Left lobe of liver (tissue), 2 donors: ENCODE measurements around the gene VCX3A. TPM values are rescaled to one million over a fixed set of nuclear protein-coding genes. Genes with fewer than 3 reads are reported as not detected.
"Not testable (repeated sequence)": the region's sequence is repeated elsewhere in the genome, so short reads cannot be mapped to it uniquely, and the experiment has no call there.

Experiments used
- ATAC-seq: fragments of 200-7000 bp; cut with Tn5 transposase; one replicate; pipeline ENCODE4 v1.9.1; 2020; ENCODE audit warnings: mild to moderate bottlenecking, moderate library complexity
- DNase-seq: peaks from one replicate; pipeline ENCODE4 v3.0.0-alpha.2; 2020; ENCODE audit warnings: low spot score
- total RNA-seq: library from RNA; stranded (reverse); gene quantifications from one replicate; pipeline ENCODE4 v1.2.1, GENCODE V29; 2021
- donor health status: DM: no; HTN: no; CAD: no; lungs with moderate emphysema.
- donor health status: DM: no; HTN: yes; CAD: no.

The VCX3A gene
- 0.28 TPM for total RNA-seq

GRCh38 chrX:6535018-6535417 lies at the start of gene VCX3A:
TSS of gene VCX3A (minus strand) at chrX:6535118. CDS start at chrX:6534497, 621 bp downstream.
- ATAC-seq, DNase-seq: not testable (repeated sequence)

GRCh38 chrX:6574762-6575161 lies 39.8 kb upstream of the VCX3A start:
- no peak for ATAC-seq

GRCh38 chrX:6568031-6568430 lies 33.1 kb upstream of the VCX3A start:
- no peak for ATAC-seq
- DNase-seq: no peak

More at GRCh38 chrX:6574762-6575161, 39.8 kb upstream of the VCX3A start:
- no peak for DNase-seq

DNA sequence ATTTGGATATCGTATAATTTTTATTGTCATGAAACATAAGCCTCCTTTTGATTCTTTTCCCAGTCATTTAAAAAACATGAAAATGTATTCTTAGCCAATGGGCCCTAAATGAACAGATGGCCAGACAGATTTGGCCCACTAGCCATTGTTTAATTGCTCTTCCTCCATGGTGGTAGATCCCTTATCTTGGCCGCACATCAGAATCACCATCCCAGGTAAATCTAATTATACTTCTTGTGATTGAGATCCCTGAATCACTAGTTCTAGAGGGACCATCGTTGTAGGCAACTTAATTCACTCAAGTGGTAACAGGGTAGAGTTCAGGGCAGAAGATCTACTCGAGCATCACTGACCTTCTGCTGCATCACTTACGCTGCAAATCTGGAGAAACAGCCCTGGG lies 24.1 kb upstream of the VCX3A start:
- no peak for DNase-seq
- no peak for ATAC-seq

DNA sequence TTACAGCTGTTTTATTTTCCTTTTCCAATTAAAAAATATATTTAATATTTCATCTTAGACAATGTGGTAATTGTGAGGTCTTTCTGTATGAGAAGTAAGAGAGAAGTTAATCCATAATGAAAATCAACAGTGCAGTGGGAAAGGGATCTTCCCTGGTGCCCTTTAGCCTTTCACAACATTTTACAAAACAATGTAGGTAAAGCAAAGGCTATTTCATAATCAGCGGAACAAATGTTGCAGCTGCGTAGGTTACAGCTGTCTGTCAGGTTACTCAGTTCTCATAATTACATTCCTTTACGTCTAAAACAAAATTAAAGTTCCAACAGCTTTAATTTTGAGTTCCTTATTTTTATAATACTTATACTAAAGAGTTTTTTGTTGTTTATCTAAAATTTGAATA lies 22.8 kb upstream of the VCX3A start:
- peak; percentile 55 for ATAC-seq
- no peak for DNase-seq

DNA sequence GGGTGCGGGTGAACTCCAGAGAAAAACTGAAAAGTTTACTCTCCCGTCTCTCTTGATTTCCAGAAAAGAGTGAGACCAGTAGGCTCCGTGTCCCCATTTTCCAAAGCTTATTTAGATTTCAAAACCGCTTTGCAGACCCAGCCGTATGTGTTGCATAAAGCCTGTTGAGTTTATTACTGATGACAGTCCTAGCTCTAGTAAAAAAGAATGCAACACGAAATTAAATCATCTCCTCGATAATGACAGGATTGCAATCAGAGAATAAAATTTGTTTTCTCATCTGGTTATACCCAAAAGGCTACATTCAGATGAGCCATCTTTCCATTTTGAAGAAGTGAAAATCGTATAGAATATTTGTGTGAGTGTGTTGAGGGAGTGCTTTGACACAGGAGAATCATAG lies 16.1 kb upstream of the VCX3A start:
- DNase-seq (no peak), ATAC-seq (no peak)

DNA sequence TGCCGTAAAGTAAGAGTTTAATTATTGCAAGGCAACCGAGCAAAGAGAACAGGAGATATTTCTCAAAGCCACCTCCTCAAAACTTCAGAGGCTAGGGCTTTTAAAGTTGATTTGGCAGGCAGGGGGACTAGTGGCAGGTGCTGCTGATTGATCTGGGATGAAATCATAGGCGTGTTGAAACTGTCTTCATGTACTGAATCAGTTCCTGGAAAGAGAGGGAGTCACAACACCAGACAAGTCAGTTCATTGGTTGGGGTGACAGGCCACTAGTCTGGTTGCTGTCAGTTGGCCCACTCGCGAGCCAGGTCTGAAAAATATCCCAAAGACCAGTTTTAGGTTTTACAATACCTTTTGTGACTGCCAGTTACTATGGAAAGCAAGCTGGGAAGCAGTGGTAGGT lies 10.8 kb upstream of the VCX3A start:
- DNase-seq (no peak), ATAC-seq (no peak)

DNA sequence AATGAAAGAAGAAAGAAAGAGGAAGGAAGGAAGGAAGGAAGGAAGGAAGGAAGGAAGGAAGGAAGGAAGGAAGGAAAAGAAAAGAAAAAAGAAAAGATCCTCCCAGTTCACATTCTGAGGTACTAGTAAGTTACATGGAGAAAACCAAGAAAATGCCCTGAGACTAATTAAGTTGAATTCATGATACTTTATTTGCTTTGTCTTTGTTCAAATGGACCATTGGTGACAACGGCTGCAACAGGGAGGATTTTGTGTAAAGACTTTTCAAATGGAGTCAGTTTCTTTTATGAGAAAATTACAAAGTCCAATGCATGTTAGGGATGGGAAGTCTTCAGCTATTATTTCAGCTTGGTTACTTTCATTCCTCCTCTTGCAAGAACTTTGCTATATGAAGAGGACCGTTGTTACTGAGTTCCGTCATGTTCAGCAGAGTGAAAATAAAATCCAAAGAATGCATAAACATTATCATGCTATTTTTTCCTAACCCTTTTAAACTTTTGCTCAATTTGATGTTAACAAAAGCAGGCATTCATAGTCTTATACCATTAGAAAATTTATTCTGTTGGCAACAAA lies 8.3 kb downstream of the VCX3A start:
- ATAC-seq (no peak), DNase-seq (no peak)

- ATAC-seq (no peak), DNase-seq (no peak)
Measured at GRCh38 chrX:6517376-6517775, 17.5 kb downstream of the VCX3A start.

GRCh38 chrX:6506444-6506843 lies 28.5 kb downstream of the VCX3A start:
- ATAC-seq (no peak), DNase-seq (no peak)

DNA sequence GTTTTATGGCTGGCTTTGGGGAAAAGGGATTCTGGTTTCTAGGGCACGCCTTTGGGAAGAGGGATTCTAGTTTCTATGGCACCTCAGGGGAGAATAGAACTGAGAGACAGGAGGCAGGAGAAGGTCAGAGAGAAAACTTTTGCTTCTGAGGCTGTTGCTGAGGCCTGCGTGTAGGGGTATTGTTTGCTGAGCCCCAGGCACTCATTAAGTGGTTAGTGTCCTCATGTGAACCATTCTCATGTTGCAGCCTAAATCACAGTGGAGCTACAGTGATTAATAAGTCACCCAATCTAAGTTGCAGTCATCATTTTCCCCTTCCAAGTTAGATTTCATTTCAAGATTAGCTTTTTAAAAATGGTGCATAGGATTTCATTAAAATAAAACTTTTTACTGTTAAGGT lies 29.0 kb downstream of the VCX3A start:
- ATAC-seq: no peak

DNA sequence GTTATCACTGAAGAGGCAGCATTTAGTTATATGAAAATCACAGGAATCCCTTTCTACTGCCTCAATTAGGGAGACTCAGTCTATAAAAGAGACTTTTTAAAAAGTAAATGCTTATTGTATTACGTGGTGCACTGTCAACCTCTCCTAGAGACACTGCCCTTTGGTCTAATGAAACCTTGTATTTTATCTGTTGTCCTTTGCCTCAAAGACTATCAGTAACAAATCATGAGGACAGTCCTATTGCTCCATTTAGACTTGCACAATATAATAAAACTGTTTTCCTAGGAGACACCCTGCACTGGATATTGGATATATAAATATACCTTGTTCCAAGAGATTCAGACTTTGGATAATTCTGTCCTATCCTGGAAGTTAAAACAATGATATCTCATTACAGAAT lies 34.2 kb downstream of the VCX3A start:
- no peak for DNase-seq

More for the DNA sequence above, 29.0 kb downstream of the VCX3A start:
- no peak for DNase-seq

GRCh38 chrX:6498324-6498723 lies 36.6 kb downstream of the VCX3A start:
- DNase-seq: no peak
- no peak for ATAC-seq

More for the DNA sequence above, 34.2 kb downstream of the VCX3A start:
- peak; percentile 73 for ATAC-seq
